Gastrocnemius medialis (tissue), 4 donors: ENCODE data around the gene LRTM1. TPM values are rescaled to one million over a fixed set of nuclear protein-coding genes. Genes with fewer than 3 reads are reported as not detected.

Experiments
- ATAC-seq, 2 donors: fragments of 150-250 bp; one replicate each; pipeline ENCODE4 v1.9.1; 2016
- DNase-seq, 2 donors: peaks; one replicate each; pipeline ENCODE4 v3.0.0-alpha.2; 2019
- H3K27ac ChIP-seq, 4 donors: fragments of 200-600 bp; sonication (generic); 1 replicate in 1 of 4; 2 replicates in 3 of 4; pipeline ENCODE4 v1.5.1; 2016 to 2018; ENCODE audit warnings: mild to moderate bottlenecking in 2 of 4, moderate library complexity in 1 of 4
- H3K27me3 ChIP-seq, 3 donors: fragments of 200-600 bp; sonication (generic) in 2 of 3; 1 replicate in 1 of 3; 2 replicates in 2 of 3; pipeline versions ENCODE4 v1.5.1 to v1.6.0; 2016 to 2019; ENCODE audit warnings: mild to moderate bottlenecking in 1 of 3, moderate library complexity in 1 of 3
- H3K36me3 ChIP-seq, 2 donors: fragments of 200-600 bp; sonication (generic) in 1 of 2; one replicate each; pipeline ENCODE4 v1.5.1; 2017 to 2018
- H3K4me1 ChIP-seq, 2 donors: fragments of 200-600 bp; sonication (generic) in 1 of 2; one replicate each; pipeline ENCODE4 v1.5.1; 2016 to 2017; ENCODE audit warnings: mild to moderate bottlenecking in 2 of 2
- H3K4me3 ChIP-seq, 4 donors: fragments of 200-600 bp; sonication (generic) in 3 of 4; 1 replicate in 1 of 4; 2 replicates in 3 of 4; pipeline ENCODE4 v1.5.1; 2016 to 2019; ENCODE audit warnings: mild to moderate bottlenecking in 2 of 4
- H3K9me3 ChIP-seq, 3 donors: fragments of 200-600 bp; sonication (generic) in 2 of 3; 1 replicate in 1 of 3; 2 replicates in 2 of 3; pipeline ENCODE4 v1.5.1; 2016 to 2019
- CTCF ChIP-seq, 5 experiments: fragments of 450-650 bp in 3 of 5; fragments of 200-600 bp in 2 of 5; sonication (generic) in 2 of 5; IDR thresholded peaks in 4 of 5; conservative IDR thresholded peaks in 1 of 5; 1 replicate in 4 of 5; 2 replicates in 1 of 5; pipeline ENCODE4 v1.5.1; 2016 to 2019; ENCODE audit warnings: antibody characterized with exemption in 5 of 5, mild to moderate bottlenecking in 3 of 5, moderate library complexity in 3 of 5
- POLR2A ChIP-seq, 2 donors: fragments of 450-650 bp; IDR thresholded peaks; one replicate each; pipeline ENCODE4 v1.6.1; 2017; ENCODE audit warnings: antibody characterized with exemption in 2 of 2, mild to moderate bottlenecking in 2 of 2, moderate library complexity in 2 of 2
- in situ Hi-C, 4 donors: fragments of 200-750 bp; cut with MboI; loops; one replicate each; pipeline versions ENCODE4 v1.15.0 to v1.8.0; 2017; ENCODE audit warnings: low sequenced_read_pairs in 4 of 4
- intact Hi-C: fragments of 100-400 bp; cut with DNase I; formaldehyde crosslinking; loops from one replicate; pipeline ENCODE4 v1.15.1; 2023; ENCODE audit warnings: low total_unique reads
- total RNA-seq, 4 donors: library from RNA; depleted of rRNA; stranded (reverse); fragments of >200 nt; gene quantifications; one replicate each; pipeline versions ENCODE4 v1.1.0 to v1.2.3, GENCODE V29; 2016

The LRTM1 gene
- total RNA-seq, 4 donors from 2014 or later = not detected

DNA sequence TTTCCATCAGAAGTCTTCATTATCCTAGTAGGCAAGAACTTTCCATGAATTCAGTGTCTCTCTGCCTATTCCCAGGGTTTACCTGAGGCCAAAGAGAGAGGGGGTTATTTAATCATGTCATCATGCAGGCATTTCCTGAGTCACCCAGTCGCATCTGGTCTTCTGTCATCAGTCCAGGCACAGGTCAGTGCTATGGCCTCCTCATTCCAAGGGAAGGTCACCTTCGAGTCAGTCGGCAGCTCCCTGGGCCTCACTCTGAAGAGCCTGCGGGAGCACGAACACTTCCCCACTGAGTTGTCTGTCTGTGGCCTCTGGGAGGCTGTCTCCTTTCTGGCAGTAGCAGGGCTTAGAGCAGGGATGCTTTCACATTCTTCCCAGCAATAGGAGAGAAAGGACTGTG, 26.2 kb upstream of the LRTM1 start:
- H3K36me3 ChIP-seq = no peaks in the 10 kb centered on the region
- ATAC-seq = peak in 1 of 2 donors; percentile 78
- TF ChIP-seq CTCF (IDR thresholded peaks at IDR 0.05 in 4 of 5, conservative IDR thresholded peaks at IDR 0.05 in 1 of 5) (no peak), POLR2A (IDR thresholded peaks at IDR 0.05) (no peak)
- DNase-seq = peak in 1 of 2 donors; percentile 56
- peaks cover 16 to 20% of the 10 kb centered on the region in 2 donors for H3K4me1 ChIP-seq
- in situ Hi-C loops = loop anchor here in 2 of 4 donors (10.0 to 25.0 kb wide), 3 partner anchors 89 to 221 kb away; no protein-coding TSS in a partner anchor
- intact Hi-C loops = loop anchor here (5.0 kb wide), 3 partner anchors 62 to 533 kb away; partner anchors contain the start of gene WNT5A
- no peak overlapping the region for H3K27ac ChIP-seq
- no peak overlapping the region for H3K4me3 ChIP-seq
- no peaks in the 10 kb centered on the region for H3K27me3 ChIP-seq
- H3K9me3 ChIP-seq = no peaks in the 10 kb centered on the region

DNA sequence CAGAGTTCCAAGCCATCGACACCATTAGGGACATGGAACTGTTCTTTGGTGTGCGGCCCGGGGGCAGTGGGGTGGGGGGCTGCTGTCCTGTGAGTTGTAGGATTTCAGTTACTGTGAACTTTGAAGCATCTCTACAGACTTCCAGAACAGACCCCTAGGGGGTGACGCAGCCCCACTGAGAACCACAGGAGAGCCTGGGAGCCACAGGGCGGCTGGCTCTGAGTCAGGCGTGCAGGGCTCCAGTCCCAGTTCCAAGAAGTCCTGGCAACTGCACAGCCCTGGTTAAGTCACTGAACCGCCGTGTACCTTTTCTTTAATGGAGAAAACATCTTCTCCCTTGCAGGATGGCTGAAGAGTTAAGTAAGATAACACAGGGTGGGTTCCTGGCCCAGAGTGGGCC, 23.5 kb upstream of the LRTM1 start:
- Histone ChIP-seq H3K9me3 (no peaks in the 10 kb centered on the region), H3K36me3 (no peaks in the 10 kb centered on the region), H3K4me3 (peak overlapping the region in 1 of 4 donors; percentile 20), H3K4me1 (peaks cover 16 to 20% of the 10 kb centered on the region in 2 donors), H3K27ac (no peak overlapping the region), H3K27me3 (no peaks in the 10 kb centered on the region)
- ATAC-seq (peak; percentile 92 to 97), DNase-seq (peak; percentile 77 to 78)
- intact Hi-C loops (loop anchor here (1.0 to 5.0 kb wide), 4 partner anchors 59 to 536 kb away; partner anchors contain the start of gene WNT5A), in situ Hi-C loops (loop anchor here in 2 of 4 donors (10.0 to 25.0 kb wide), 3 partner anchors 87 to 223 kb away; no protein-coding TSS in a partner anchor)
- TF ChIP-seq POLR2A (IDR thresholded peaks at IDR 0.05) (no peak), CTCF (IDR thresholded peaks at IDR 0.05 in 4 of 5, conservative IDR thresholded peaks at IDR 0.05 in 1 of 5) (peak; percentile 47 to 73 (median 66))

DNA sequence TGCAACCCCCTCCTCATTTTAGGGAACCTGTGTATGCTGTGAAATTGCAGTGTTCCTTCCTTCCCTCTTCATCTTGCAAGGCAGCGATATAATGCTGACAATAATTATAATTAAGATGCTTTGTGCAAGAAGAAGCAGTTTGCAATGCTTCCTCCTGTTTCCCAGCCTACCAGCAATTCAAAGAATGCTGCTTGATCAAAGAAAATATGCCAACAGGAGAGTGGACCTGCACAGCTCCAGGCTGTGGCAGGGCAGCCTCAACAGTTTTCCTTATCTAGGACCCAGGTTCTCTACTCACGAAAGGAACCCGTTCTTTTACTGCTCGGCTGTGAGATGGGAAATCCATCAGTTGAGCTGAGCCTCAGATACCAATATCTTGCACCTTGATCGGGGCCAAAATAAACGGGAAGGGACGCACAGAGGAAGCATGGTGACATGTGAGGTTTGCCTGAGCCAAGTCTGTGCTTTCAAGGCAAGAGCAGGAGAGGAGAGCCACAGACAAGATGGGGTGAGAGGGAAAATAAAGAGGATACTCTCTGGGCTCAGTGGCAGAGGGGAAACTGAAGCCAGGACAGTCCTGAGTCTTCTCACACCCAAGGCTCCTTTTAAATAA, 22.6 kb upstream of the LRTM1 start:
- ATAC-seq (no peak), DNase-seq (no peak)
- Histone ChIP-seq H3K27ac (no peak overlapping the region), H3K4me3 (no peak overlapping the region), H3K9me3 (no peaks in the 10 kb centered on the region), H3K36me3 (no peaks in the 10 kb centered on the region), H3K27me3 (no peaks in the 10 kb centered on the region), H3K4me1 (peaks cover 16 to 20% of the 10 kb centered on the region in 2 donors)
- TF ChIP-seq CTCF (IDR thresholded peaks at IDR 0.05 in 4 of 5, conservative IDR thresholded peaks at IDR 0.05 in 1 of 5) (no peak), POLR2A (IDR thresholded peaks at IDR 0.05) (no peak)
- in situ Hi-C loops = loop anchor here in 2 of 4 donors (10.0 to 25.0 kb wide), 3 partner anchors 86 to 224 kb away; no protein-coding TSS in a partner anchor
- intact Hi-C loops = loop anchor here (1.0 to 5.0 kb wide), 4 partner anchors 58 to 537 kb away; partner anchors contain the start of gene WNT5A

- Histone ChIP-seq H3K27me3 (no peaks in the 10 kb centered on the region), H3K4me1 (peaks cover 16 to 18% of the 10 kb centered on the region in 2 donors), H3K36me3 (no peaks in the 10 kb centered on the region), H3K27ac (no peak overlapping the region), H3K9me3 (no peaks in the 10 kb centered on the region), H3K4me3 (no peak overlapping the region)
- in situ Hi-C loops = loop anchor here in 2 of 4 donors (10.0 to 25.0 kb wide), 3 partner anchors 85 to 225 kb away; no protein-coding TSS in a partner anchor
- intact Hi-C loops = loop anchor here (5.0 kb wide), 3 partner anchors 57 to 538 kb away; partner anchors contain the start of gene WNT5A
- DNase-seq = no peak
- ATAC-seq = no peak
- TF ChIP-seq POLR2A (IDR thresholded peaks at IDR 0.05) = no peak
Observed at GRCh38 chr3:54949491-54950044, 21.7 kb upstream of the LRTM1 start.
